ENCODE measurements around the gene MATN3. TPM values are rescaled to one million over a fixed set of nuclear protein-coding genes. Genes with fewer than 3 reads are reported as not detected.

Gene MATN3
- total and polyA plus RNA-seq, 2 of the 13 experiments (the other 11 are each of a cell fraction or from before 2014, with no cell fraction given), result 36.1 to 208 TPM

- TF ChIP-seq ZNF614 (CRISPR knock-in tag; IDR thresholded peaks at IDR 0.05; ENCODE audit: borderline replicate concordance) (peak; percentile 77), ZNF724P (CRISPR knock-in tag; IDR thresholded peaks at IDR 0.05; ENCODE audit: borderline replicate concordance) (peak; percentile 92; the same call in 1 of the 2 replicates), ZNF224 (CRISPR knock-in tag; IDR thresholded peaks at IDR 0.05) (peak; percentile 93; the same call in 1 of the 2 replicates), RFX3 (CRISPR knock-in tag; IDR thresholded peaks at IDR 0.05) (no peak), ZNF232 (CRISPR knock-in tag; IDR thresholded peaks at IDR 0.05; ENCODE audit: borderline replicate concordance) (no peak), KDM5A (IDR thresholded peaks at IDR 0.05; ENCODE audit: borderline replicate concordance, low read length) (peak; percentile 79; the same call in 1 of the 2 replicates), ETV5 (CRISPR knock-in tag; IDR thresholded peaks at IDR 0.05; ENCODE audit: borderline replicate concordance) (peak; percentile 78), ZNF557 (CRISPR knock-in tag; IDR thresholded peaks at IDR 0.05) (no peak), ZNF574 (CRISPR knock-in tag; IDR thresholded peaks at IDR 0.05) (peak; percentile 61; the same call in 1 of the 2 replicates), GFI1 (CRISPR knock-in tag; IDR thresholded peaks at IDR 0.05; ENCODE audit: borderline replicate concordance) (peak; percentile 99), ZNF484 (CRISPR knock-in tag; IDR thresholded peaks at IDR 0.05; ENCODE audit: borderline replicate concordance, low read depth) (no peak), E2F1 (CRISPR knock-in tag; IDR thresholded peaks at IDR 0.05) (peak; percentile 85), ATF6 (CRISPR knock-in tag; conservative IDR thresholded peaks at IDR 0.05) (peak; percentile 77; the same call in 1 of the 2 replicates), ZNF335 (CRISPR knock-in tag; IDR thresholded peaks at IDR 0.05) (peak; percentile 76; the same call in 1 of the 2 replicates), ZNF441 (CRISPR knock-in tag; IDR thresholded peaks at IDR 0.05; ENCODE audit: borderline replicate concordance) (peak; percentile 73; the same call in 1 of the 2 replicates), RORA (CRISPR knock-in tag; IDR thresholded peaks at IDR 0.05) (no peak)
- TF ChIP-seq, protein P1, sequence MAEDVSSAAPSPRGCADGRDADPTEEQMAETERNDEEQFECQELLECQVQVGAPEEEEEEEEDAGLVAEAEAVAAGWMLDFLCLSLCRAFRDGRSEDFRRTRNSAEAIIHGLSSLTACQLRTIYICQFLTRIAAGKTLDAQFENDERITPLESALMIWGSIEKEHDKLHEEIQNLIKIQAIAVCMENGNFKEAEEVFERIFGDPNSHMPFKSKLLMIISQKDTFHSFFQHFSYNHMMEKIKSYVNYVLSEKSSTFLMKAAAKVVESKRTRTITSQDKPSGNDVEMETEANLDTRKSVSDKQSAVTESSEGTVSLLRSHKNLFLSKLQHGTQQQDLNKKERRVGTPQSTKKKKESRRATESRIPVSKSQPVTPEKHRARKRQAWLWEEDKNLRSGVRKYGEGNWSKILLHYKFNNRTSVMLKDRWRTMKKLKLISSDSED (CRISPR knock-in tag; IDR thresholded peaks at IDR 0.05), result no peak
- TF ChIP-seq, protein P2, sequence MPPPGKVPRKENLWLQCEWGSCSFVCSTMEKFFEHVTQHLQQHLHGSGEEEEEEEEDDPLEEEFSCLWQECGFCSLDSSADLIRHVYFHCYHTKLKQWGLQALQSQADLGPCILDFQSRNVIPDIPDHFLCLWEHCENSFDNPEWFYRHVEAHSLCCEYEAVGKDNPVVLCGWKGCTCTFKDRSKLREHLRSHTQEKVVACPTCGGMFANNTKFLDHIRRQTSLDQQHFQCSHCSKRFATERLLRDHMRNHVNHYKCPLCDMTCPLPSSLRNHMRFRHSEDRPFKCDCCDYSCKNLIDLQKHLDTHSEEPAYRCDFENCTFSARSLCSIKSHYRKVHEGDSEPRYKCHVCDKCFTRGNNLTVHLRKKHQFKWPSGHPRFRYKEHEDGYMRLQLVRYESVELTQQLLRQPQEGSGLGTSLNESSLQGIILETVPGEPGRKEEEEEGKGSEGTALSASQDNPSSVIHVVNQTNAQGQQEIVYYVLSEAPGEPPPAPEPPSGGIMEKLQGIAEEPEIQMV (CRISPR knock-in tag; IDR thresholded peaks at IDR 0.05; ENCODE audit: low read depth), result peak; percentile 83; the same call in 1 of the 2 replicates
Measured at GRCh38 chr2:20051532-20052228, 39.2 kb upstream of the MATN3 start, which contains the start of gene LAPTM4A (continued).

Data from HepG2 (cell line).